D341Med (cell line): Measurements from ENCODE around the gene ZNF275.
"Not testable (repeated sequence)": the region's sequence is repeated elsewhere in the genome, so short reads cannot be mapped to it uniquely, and the experiment has no call there.

ENCODE experiments used
- DNase-seq: peaks from one replicate; pipeline ENCODE4 v3.0.0; 2012; ENCODE audit warnings: low spot score

ZNF275 gene

GRCh38 chrX:153333821-153334653 lies at the start of gene ZNF275:
Gene ZNF275 (plus strand): TSS chrX:153334153. CDS start chrX:153336680, 2,527 bp downstream.
- DNase-seq = peak; percentile 91

- not testable (repeated sequence) for DNase-seq
These were observed 48.3 kb upstream of the ZNF275 start for GRCh38 chrX:153285678-153286077.

- DNase-seq = not testable (repeated sequence)
These were observed 45.1 kb upstream of the ZNF275 start for GRCh38 chrX:153288807-153289206.

- not testable (repeated sequence) for DNase-seq
These were observed 40.4 kb upstream of the ZNF275 start for GRCh38 chrX:153293485-153294071.

GRCh38 chrX:153297376-153297775 lies 36.6 kb upstream of the ZNF275 start:
- DNase-seq = no peak

GRCh38 chrX:153299855-153300254 lies 34.1 kb upstream of the ZNF275 start:
- DNase-seq = no peak

GRCh38 chrX:153301746-153302145 lies 32.2 kb upstream of the ZNF275 start:
- no peak for DNase-seq

GRCh38 chrX:153302796-153303195 lies 31.2 kb upstream of the ZNF275 start:
- DNase-seq = no peak

GRCh38 chrX:153303276-153304262 lies 30.4 kb upstream of the ZNF275 start:
- DNase-seq = no peak

GRCh38 chrX:153304988-153305736 lies 28.8 kb upstream of the ZNF275 start:
- no peak for DNase-seq

GRCh38 chrX:153305972-153306371 lies 28.0 kb upstream of the ZNF275 start:
- no peak for DNase-seq

- no peak for DNase-seq
These were observed 27.3 kb upstream of the ZNF275 start for GRCh38 chrX:153306527-153307115.

GRCh38 chrX:153307276-153308178 lies 26.4 kb upstream of the ZNF275 start:
- DNase-seq = no peak

GRCh38 chrX:153310901-153311300 lies 23.1 kb upstream of the ZNF275 start:
- no peak for DNase-seq

GRCh38 chrX:153312041-153312440 lies 21.9 kb upstream of the ZNF275 start:
- no peak for DNase-seq

GRCh38 chrX:153312842-153313241 lies 21.1 kb upstream of the ZNF275 start:
- DNase-seq = no peak

- no peak for DNase-seq
These were observed 16.6 kb upstream of the ZNF275 start for GRCh38 chrX:153317306-153317705.

GRCh38 chrX:153317996-153318722 lies 15.8 kb upstream of the ZNF275 start:
- no peak for DNase-seq

GRCh38 chrX:153318811-153319210 lies 15.1 kb upstream of the ZNF275 start:
- DNase-seq = no peak
